HL-60 (cell line): ENCODE data around the gene CLIC6.

Experiments used
- CTCF ChIP-seq: IDR thresholded peaks from one replicate; pipeline ENCODE4 v1.5.1; 2011; ENCODE audit warnings: low read length, control low read depth, inconsistent platforms; ENCODE audit not compliant: insufficient read depth
- REST ChIP-seq: IDR thresholded peaks from 2 replicates; pipeline ENCODE4 v1.6.1; 2012; ENCODE audit warnings: low read depth; ENCODE audit not compliant: insufficient replicate concordance

GRCh38 chr21:34733852-34734251 is 65.1 kb downstream of the CLIC6 start:
- TF ChIP-seq CTCF (no peak), REST (no peak)
